Measurements from ENCODE around the gene ZSWIM3. TPM values are rescaled to one million over a fixed set of nuclear protein-coding genes. Genes with fewer than 3 reads are reported as not detected.
A peak's percentile ranks its signal among the peaks of the same experiment; 100 is the strongest.

Gene ZSWIM3
- total and polyA plus RNA-seq, 2 of the 13 experiments (the other 11 are each of a cell fraction or from before 2014, with no cell fraction given), result 5.2 to 5.8 TPM

GRCh38 chr20:45909336-45909808, 52.0 kb downstream of the ZSWIM3 start (continued):
- TF ChIP-seq ZNF335 (CRISPR knock-in tag; IDR thresholded peaks at IDR 0.05), result 0 out of 2 replicates have a peak, but pooled peaks have one; percentile 33
- peak; percentile 87; the same call in 1 of the 2 replicates for TF ChIP-seq ZNF589 (CRISPR knock-in tag; conservative IDR thresholded peaks at IDR 0.05)
- no peak for TF ChIP-seq TBP (CRISPR knock-in tag; IDR thresholded peaks at IDR 0.05)
- no peak for TF ChIP-seq ZNF562 (CRISPR knock-in tag; IDR thresholded peaks at IDR 0.05; ENCODE audit: borderline replicate concordance)
- peak; percentile 41 to 64; a peak in 1 of 4 replicates for TF ChIP-seq KLF16 (CRISPR knock-in tag; IDR thresholded peaks at IDR 0.05)
- no peak for TF ChIP-seq ZNF790 (CRISPR knock-in tag; IDR thresholded peaks at IDR 0.05; ENCODE audit: borderline replicate concordance)
- TF ChIP-seq CHD2 (IDR thresholded peaks at IDR 0.05; ENCODE audit: low read depth, low read length), result no peak
- peak; percentile 72 for TF ChIP-seq KAT8 (CRISPR knock-in tag; IDR thresholded peaks at IDR 0.05)
- no peak for TF ChIP-seq ZNF34 (CRISPR knock-in tag; IDR thresholded peaks at IDR 0.05; ENCODE audit: borderline replicate concordance)
- no peak for TF ChIP-seq TFAP4 (IDR thresholded peaks at IDR 0.05; ENCODE audit: borderline replicate concordance, low read depth)
- TF ChIP-seq ZNF251 (CRISPR knock-in tag; IDR thresholded peaks at IDR 0.05), result no peak
- TF ChIP-seq PHF20 (CRISPR knock-in tag; IDR thresholded peaks at IDR 0.05), result no peak
- TF ChIP-seq DNMT1 (CRISPR knock-in tag; IDR thresholded peaks at IDR 0.05), result peak; percentile 28; the same call in 1 of the 2 replicates
- no peak for TF ChIP-seq BORCS8-MEF2B (CRISPR knock-in tag; IDR thresholded peaks at IDR 0.05)
- no peak for TF ChIP-seq SNAPC5 (CRISPR knock-in tag; IDR thresholded peaks at IDR 0.05; ENCODE audit: borderline replicate concordance)
- TF ChIP-seq ATF7 (IDR thresholded peaks at IDR 0.05), result no peak
- no peak for TF ChIP-seq ATF7 (CRISPR knock-in tag; IDR thresholded peaks at IDR 0.05)
- peak; percentile 28; the same call in 1 of the 2 replicates for TF ChIP-seq ZNF281 (CRISPR knock-in tag; IDR thresholded peaks at IDR 0.05; ENCODE audit: borderline replicate concordance)
- no peak for TF ChIP-seq ZNF703 (CRISPR knock-in tag; IDR thresholded peaks at IDR 0.05; ENCODE audit: borderline replicate concordance)
- TF ChIP-seq POLR2AphosphoS2 (IDR thresholded peaks at IDR 0.05; ENCODE audit: low read depth, low read length), result no peak
- TF ChIP-seq, protein P1, sequence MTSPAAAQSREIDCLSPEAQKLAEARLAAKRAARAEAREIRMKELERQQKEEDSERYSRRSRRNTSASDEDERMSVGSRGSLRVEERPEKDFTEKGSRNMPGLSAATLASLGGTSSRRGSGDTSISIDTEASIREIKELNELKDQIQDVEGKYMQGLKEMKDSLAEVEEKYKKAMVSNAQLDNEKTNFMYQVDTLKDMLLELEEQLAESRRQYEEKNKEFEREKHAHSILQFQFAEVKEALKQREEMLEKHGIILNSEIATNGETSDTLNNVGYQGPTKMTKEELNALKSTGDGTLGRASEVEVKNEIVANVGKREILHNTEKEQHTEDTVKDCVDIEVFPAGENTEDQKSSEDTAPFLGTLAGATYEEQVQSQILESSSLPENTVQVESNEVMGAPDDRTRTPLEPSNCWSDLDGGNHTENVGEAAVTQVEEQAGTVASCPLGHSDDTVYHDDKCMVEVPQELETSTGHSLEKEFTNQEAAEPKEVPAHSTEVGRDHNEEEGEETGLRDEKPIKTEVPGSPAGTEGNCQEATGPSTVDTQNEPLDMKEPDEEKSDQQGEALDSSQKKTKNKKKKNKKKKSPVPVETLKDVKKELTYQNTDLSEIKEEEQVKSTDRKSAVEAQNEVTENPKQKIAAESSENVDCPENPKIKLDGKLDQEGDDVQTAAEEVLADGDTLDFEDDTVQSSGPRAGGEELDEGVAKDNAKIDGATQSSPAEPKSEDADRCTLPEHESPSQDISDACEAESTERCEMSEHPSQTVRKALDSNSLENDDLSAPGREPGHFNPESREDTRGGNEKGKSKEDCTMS (CRISPR knock-in tag; conservative IDR thresholded peaks at IDR 0.05), result no peak
- TF ChIP-seq RFX1 (IDR thresholded peaks at IDR 0.05), result no peak
- no peak for TF ChIP-seq MEIS1 (CRISPR knock-in tag; IDR thresholded peaks at IDR 0.05; ENCODE audit: borderline replicate concordance)
- TF ChIP-seq EED (CRISPR knock-in tag; IDR thresholded peaks at IDR 0.05), result no peak
- no peak for TF ChIP-seq HDAC6 (IDR thresholded peaks at IDR 0.05; ENCODE audit: low read depth, low read length)
- no peak for TF ChIP-seq ZNF547 (CRISPR knock-in tag; IDR thresholded peaks at IDR 0.05)
- TF ChIP-seq, protein P2, sequence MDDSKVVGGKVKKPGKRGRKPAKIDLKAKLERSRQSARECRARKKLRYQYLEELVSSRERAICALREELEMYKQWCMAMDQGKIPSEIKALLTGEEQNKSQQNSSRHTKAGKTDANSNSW (CRISPR knock-in tag; IDR thresholded peaks at IDR 0.05; ENCODE audit: borderline replicate concordance), result no peak

All from HepG2 (cell line).